ENCODE results near the gene COL23A1. TPM values are rescaled to one million over a fixed set of nuclear protein-coding genes. Genes with fewer than 3 reads are reported as not detected.

Gene COL23A1
- total RNA-seq, 1 experiment from 2014 or later = not detected

GRCh38 chr5:178423431-178423830 is 166.8 kb downstream of the COL23A1 start:
- DNase-seq (ENCODE audit: low spot score) = no peak

GRCh38 chr5:178422400-178422775 is 167.8 kb downstream of the COL23A1 start:
- no peak for DNase-seq (ENCODE audit: low spot score)

- no peak for DNase-seq (ENCODE audit: low spot score)
Measured at GRCh38 chr5:178421699-178422399, 168.3 kb downstream of the COL23A1 start.

- DNase-seq (ENCODE audit: low spot score) = no peak
Measured at GRCh38 chr5:178421128-178421527, 169.1 kb downstream of the COL23A1 start.

GRCh38 chr5:178420354-178420781 is 169.8 kb downstream of the COL23A1 start:
- DNase-seq (ENCODE audit: low spot score) = no peak

- no peak for DNase-seq (ENCODE audit: low spot score)
Measured at GRCh38 chr5:178419651-178420050, 170.5 kb downstream of the COL23A1 start.

- DNase-seq (ENCODE audit: low spot score) = no peak
Measured at GRCh38 chr5:178419196-178419595, 171.0 kb downstream of the COL23A1 start.

GRCh38 chr5:178418471-178419010 is 171.7 kb downstream of the COL23A1 start:
- no peak for DNase-seq (ENCODE audit: low spot score)

GRCh38 chr5:178418031-178418430 is 172.2 kb downstream of the COL23A1 start:
- DNase-seq (ENCODE audit: low spot score) = no peak

GRCh38 chr5:178417391-178417811 is 172.8 kb downstream of the COL23A1 start:
- DNase-seq (ENCODE audit: low spot score) = no peak

GRCh38 chr5:178416919-178417318 is 173.3 kb downstream of the COL23A1 start:
- DNase-seq (ENCODE audit: low spot score) = peak; percentile 27

GRCh38 chr5:178416206-178416882 is 173.8 kb downstream of the COL23A1 start:
- DNase-seq (ENCODE audit: low spot score) = no peak

- DNase-seq (ENCODE audit: low spot score) = no peak
Measured at GRCh38 chr5:178415353-178415752, 174.8 kb downstream of the COL23A1 start.

- no peak for DNase-seq (ENCODE audit: low spot score)
Measured at GRCh38 chr5:178413988-178414387, 176.2 kb downstream of the COL23A1 start.

GRCh38 chr5:178411083-178411482 is 179.1 kb downstream of the COL23A1 start:
- no peak for DNase-seq (ENCODE audit: low spot score)

- no peak for DNase-seq (ENCODE audit: low spot score)
Measured at GRCh38 chr5:178407646-178408045, 182.5 kb downstream of the COL23A1 start.

GRCh38 chr5:178404987-178405386 is 185.2 kb downstream of the COL23A1 start:
- no peak for DNase-seq (ENCODE audit: low spot score)

- no peak for DNase-seq (ENCODE audit: low spot score)
Measured at GRCh38 chr5:178403956-178404600, 186.1 kb downstream of the COL23A1 start.

- no peak for DNase-seq (ENCODE audit: low spot score)
Measured at GRCh38 chr5:178403351-178403750, 186.8 kb downstream of the COL23A1 start.

- no peak for DNase-seq (ENCODE audit: low spot score)
Measured at GRCh38 chr5:178399701-178400095, 190.5 kb downstream of the COL23A1 start.

GRCh38 chr5:178398901-178399700 is 191.1 kb downstream of the COL23A1 start:
- DNase-seq (ENCODE audit: low spot score) = no peak

All from A172 (cell line).